Spinal cord (tissue), 10 donors: ENCODE measurements around the gene BRD1. TPM values are rescaled to one million over a fixed set of nuclear protein-coding genes. Genes with fewer than 3 reads are reported as not detected.

Experiments used
- DNase-seq, 6 donors: peaks; one replicate each; pipeline versions ENCODE4 v3.0.0 to v3.0.0-alpha.2; 2013 to 2015; ENCODE audit warnings: low spot score in 6 of 6, low read depth in 4 of 6
- H3K27ac ChIP-seq: one replicate; pipeline ENCODE4 v1.5.1; 2013; ENCODE audit warnings: low read depth, low read length, control low read depth
- H3K27me3 ChIP-seq: one replicate; pipeline ENCODE4 v1.6.1; 2013; ENCODE audit warnings: low read length; ENCODE audit not compliant: control insufficient read depth, insufficient read depth
- H3K36me3 ChIP-seq: one replicate; pipeline ENCODE4 v1.6.1; 2013; ENCODE audit warnings: low read length; ENCODE audit not compliant: control insufficient read depth, insufficient read depth
- H3K4me1 ChIP-seq: one replicate; pipeline ENCODE4 v1.6.1; 2013; ENCODE audit warnings: low read length; ENCODE audit not compliant: control insufficient read depth, insufficient read depth
- H3K4me3 ChIP-seq: one replicate; pipeline ENCODE4 v1.5.1; 2013; ENCODE audit warnings: low read depth, low read length, control low read depth
- H3K9me3 ChIP-seq: one replicate; pipeline ENCODE4 v1.6.1; 2013; ENCODE audit warnings: low read length; ENCODE audit not compliant: control insufficient read depth, insufficient read depth
- WGBS: methylation state at CpG from one replicate; pipeline ENCODE4 v1.1.5; 2013; ENCODE audit warnings: missing lambda C conversion rate; ENCODE audit not compliant: insufficient coverage; 5-methylcytosine and 5-hydroxymethylcytosine counted together
- polyA plus RNA-seq, 2 donors: library from polyadenylated mRNA; unstranded; fragments of 120-200 nt; gene quantifications; one replicate each; pipeline ENCODE4 v1.2.1, GENCODE V29; 2013; ENCODE audit not compliant: insufficient read length in 2 of 2
- total RNA-seq, 2 donors: library from RNA; depleted of rRNA in 1 of 2; stranded (reverse); fragments of 120-200 nt in 1 of 2; fragments of >200 nt in 1 of 2; gene quantifications; one replicate each; pipeline versions ENCODE4 v1.2.3 to v1.2.4, GENCODE V29; 2013 to 2014
- donor health status: healthy.

Gene BRD1
- total and polyA plus RNA-seq, 4 donors: 25.7 to 43.2 (median 32.0) TPM

- DNase-seq: no peak
- Histone ChIP-seq H3K9me3 (no peaks in the 10 kb centered on the region), H3K36me3 (no peaks in the 10 kb centered on the region), H3K4me1 (peaks cover 15% of the 10 kb centered on the region), H3K27me3 (no peaks in the 10 kb centered on the region), H3K4me3 (no peak overlapping the region), H3K27ac (no peak overlapping the region)
- 89% methylated on average over 4 of the region's 5 CpGs for WGBS
Measured at GRCh38 chr22:49748514-49748913, 79.2 kb downstream of the BRD1 start.

GRCh38 chr22:49747716-49748115 is 80.0 kb downstream of the BRD1 start:
- Histone ChIP-seq H3K27ac (no peak overlapping the region), H3K27me3 (no peaks in the 10 kb centered on the region), H3K36me3 (no peaks in the 10 kb centered on the region), H3K4me1 (peaks cover 7% of the 10 kb centered on the region), H3K9me3 (no peaks in the 10 kb centered on the region), H3K4me3 (no peak overlapping the region)
- WGBS: 100% methylated on average over 1 of the region's 3 CpGs
- DNase-seq: peak in 1 of 6 donors; percentile 79

GRCh38 chr22:49747130-49747529 is 80.5 kb downstream of the BRD1 start:
- Histone ChIP-seq H3K4me1 (peaks cover 5% of the 10 kb centered on the region), H3K4me3 (no peak overlapping the region), H3K36me3 (no peaks in the 10 kb centered on the region), H3K27me3 (no peaks in the 10 kb centered on the region), H3K27ac (no peak overlapping the region), H3K9me3 (no peaks in the 10 kb centered on the region)
- no peak for DNase-seq
- no CpG with 5 or more reads among the region's 3 CpGs for WGBS

- DNase-seq: no peak
- no CpG with 5 or more reads among the region's 3 CpGs for WGBS
- Histone ChIP-seq H3K9me3 (no peaks in the 10 kb centered on the region), H3K36me3 (no peaks in the 10 kb centered on the region), H3K4me1 (peaks cover 5% of the 10 kb centered on the region), H3K27me3 (no peaks in the 10 kb centered on the region), H3K27ac (no peak overlapping the region), H3K4me3 (no peak overlapping the region)
Measured at GRCh38 chr22:49746065-49746464, 81.6 kb downstream of the BRD1 start.

- WGBS: 91% methylated on average over 5 of the region's 7 CpGs
Measured at GRCh38 chr22:49740242-49740641, 87.4 kb downstream of the BRD1 start.

GRCh38 chr22:49739138-49739537 is 88.5 kb downstream of the BRD1 start:
- H3K36me3 ChIP-seq: no peaks in the 10 kb centered on the region
- no peaks in the 10 kb centered on the region for H3K4me1 ChIP-seq
- H3K27ac ChIP-seq: no peak overlapping the region
- H3K4me3 ChIP-seq: no peak overlapping the region
- peaks cover 5% of the 10 kb centered on the region for H3K27me3 ChIP-seq
- no peak for DNase-seq
- WGBS: no CpG with 5 or more reads among the region's 2 CpGs
- no peaks in the 10 kb centered on the region for H3K9me3 ChIP-seq

More at GRCh38 chr22:49740242-49740641, 87.4 kb downstream of the BRD1 start:
- Histone ChIP-seq H3K36me3 (no peaks in the 10 kb centered on the region), H3K4me3 (no peak overlapping the region), H3K9me3 (no peaks in the 10 kb centered on the region), H3K4me1 (no peaks in the 10 kb centered on the region), H3K27me3 (peaks cover 4% of the 10 kb centered on the region), H3K27ac (no peak overlapping the region)
- DNase-seq: no peak

GRCh38 chr22:49738566-49738965 is 89.1 kb downstream of the BRD1 start:
- DNase-seq: no peak
- 87% methylated on average over 7 of the region's 8 CpGs for WGBS
- no peaks in the 10 kb centered on the region for H3K9me3 ChIP-seq
- no peaks in the 10 kb centered on the region for H3K36me3 ChIP-seq
- peaks cover 8% of the 10 kb centered on the region for H3K27me3 ChIP-seq
- H3K4me3 ChIP-seq: no peak overlapping the region
- no peak overlapping the region for H3K27ac ChIP-seq
- H3K4me1 ChIP-seq: no peaks in the 10 kb centered on the region

GRCh38 chr22:49738006-49738405 is 89.7 kb downstream of the BRD1 start:
- H3K27me3 ChIP-seq: peaks cover 8% of the 10 kb centered on the region
- no peak overlapping the region for H3K27ac ChIP-seq
- no peaks in the 10 kb centered on the region for H3K36me3 ChIP-seq
- H3K4me1 ChIP-seq: no peaks in the 10 kb centered on the region
- no peak overlapping the region for H3K4me3 ChIP-seq
- no peaks in the 10 kb centered on the region for H3K9me3 ChIP-seq
- 100% methylated on average over 3 of the region's 12 CpGs for WGBS
- DNase-seq: no peak

- H3K9me3 ChIP-seq: no peaks in the 10 kb centered on the region
- H3K27ac ChIP-seq: no peak overlapping the region
- DNase-seq: no peak
- H3K4me3 ChIP-seq: no peak overlapping the region
- no peaks in the 10 kb centered on the region for H3K36me3 ChIP-seq
- WGBS: 79% methylated on average over 10 of the region's 12 CpGs
- no peaks in the 10 kb centered on the region for H3K4me1 ChIP-seq
- peaks cover 8% of the 10 kb centered on the region for H3K27me3 ChIP-seq
Measured at GRCh38 chr22:49737101-49737551, 90.5 kb downstream of the BRD1 start.

- Histone ChIP-seq H3K27me3 (peaks cover 8% of the 10 kb centered on the region), H3K36me3 (no peaks in the 10 kb centered on the region), H3K9me3 (no peaks in the 10 kb centered on the region), H3K27ac (no peak overlapping the region), H3K4me3 (no peak overlapping the region), H3K4me1 (no peaks in the 10 kb centered on the region)
- 78% methylated on average over 1 of the region's 5 CpGs for WGBS
- DNase-seq: no peak
Measured at GRCh38 chr22:49736538-49736937, 91.1 kb downstream of the BRD1 start.
